PC-3 (cell line): ENCODE measurements around the gene PUDP.

ENCODE experiments used
- EZH2 ChIP-seq: fragments of 300-600 bp; sonication (generic); IDR thresholded peaks from one replicate; pipeline ENCODE4 v1.6.1; 2017; ENCODE audit warnings: antibody characterized with exemption, mild to moderate bottlenecking, low read length; ENCODE audit not compliant: unreplicated experiment
- TF ChIP-seq, protein P1 (sequence below): fragments of 300-600 bp; sonication (generic); conservative IDR thresholded peaks from 2 replicates; pipeline ENCODE4 v1.5.1; 2017; ENCODE audit warnings: antibody characterized with exemption, low read depth, mild to moderate bottlenecking, low read length

DNA sequence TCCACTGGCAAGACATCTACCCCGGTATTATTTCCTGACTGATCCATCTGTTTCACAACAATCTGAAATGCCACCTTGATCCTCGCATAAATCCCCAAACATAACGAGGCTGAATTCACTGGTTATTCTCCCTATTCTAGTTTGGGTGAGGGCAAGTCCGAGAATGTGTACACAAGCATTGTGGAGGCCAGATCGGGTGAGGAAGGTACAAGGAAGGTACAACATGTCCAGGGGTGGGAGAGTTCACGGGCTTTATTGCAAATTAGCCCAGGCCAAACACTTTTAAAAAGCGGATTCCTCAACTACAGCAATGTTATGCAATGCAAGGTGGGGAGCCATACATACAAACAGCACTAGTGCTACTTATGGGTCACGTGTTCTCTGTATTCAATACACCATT is 82.5 kb downstream of the PUDP start:
- TF ChIP-seq EZH2: no peak
- TF ChIP-seq, protein P1, sequence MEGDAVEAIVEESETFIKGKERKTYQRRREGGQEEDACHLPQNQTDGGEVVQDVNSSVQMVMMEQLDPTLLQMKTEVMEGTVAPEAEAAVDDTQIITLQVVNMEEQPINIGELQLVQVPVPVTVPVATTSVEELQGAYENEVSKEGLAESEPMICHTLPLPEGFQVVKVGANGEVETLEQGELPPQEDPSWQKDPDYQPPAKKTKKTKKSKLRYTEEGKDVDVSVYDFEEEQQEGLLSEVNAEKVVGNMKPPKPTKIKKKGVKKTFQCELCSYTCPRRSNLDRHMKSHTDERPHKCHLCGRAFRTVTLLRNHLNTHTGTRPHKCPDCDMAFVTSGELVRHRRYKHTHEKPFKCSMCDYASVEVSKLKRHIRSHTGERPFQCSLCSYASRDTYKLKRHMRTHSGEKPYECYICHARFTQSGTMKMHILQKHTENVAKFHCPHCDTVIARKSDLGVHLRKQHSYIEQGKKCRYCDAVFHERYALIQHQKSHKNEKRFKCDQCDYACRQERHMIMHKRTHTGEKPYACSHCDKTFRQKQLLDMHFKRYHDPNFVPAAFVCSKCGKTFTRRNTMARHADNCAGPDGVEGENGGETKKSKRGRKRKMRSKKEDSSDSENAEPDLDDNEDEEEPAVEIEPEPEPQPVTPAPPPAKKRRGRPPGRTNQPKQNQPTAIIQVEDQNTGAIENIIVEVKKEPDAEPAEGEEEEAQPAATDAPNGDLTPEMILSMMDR: no peak
